ENCODE measurements around the gene NFASC.

Gene NFASC

GRCh38 chr1:205009670-205010069, 139.0 kb downstream of the NFASC start:
- no peak for DNase-seq (ENCODE audit: low read depth in 3 of 3)

GRCh38 chr1:205012391-205013140, 141.9 kb downstream of the NFASC start:
- DNase-seq (ENCODE audit: low read depth in 3 of 3), result no peak

- no peak for DNase-seq (ENCODE audit: low read depth in 3 of 3)
These were observed 143.2 kb downstream of the NFASC start for GRCh38 chr1:205013683-205014367.

GRCh38 chr1:205014783-205015182, 144.1 kb downstream of the NFASC start:
- DNase-seq (ENCODE audit: low read depth in 3 of 3), result no peak

GRCh38 chr1:205015241-205015640, 144.6 kb downstream of the NFASC start:
- DNase-seq (ENCODE audit: low read depth in 3 of 3), result no peak

- DNase-seq (ENCODE audit: low read depth in 3 of 3), result no peak
These were observed 145.4 kb downstream of the NFASC start for GRCh38 chr1:205016075-205016474.

- DNase-seq (ENCODE audit: low read depth in 3 of 3), result no peak
These were observed 145.9 kb downstream of the NFASC start for GRCh38 chr1:205016584-205016983.

GRCh38 chr1:205017001-205017400, 146.3 kb downstream of the NFASC start:
- no peak for DNase-seq (ENCODE audit: low read depth in 3 of 3)

GRCh38 chr1:205017766-205018165, 147.1 kb downstream of the NFASC start:
- no peak for DNase-seq (ENCODE audit: low read depth in 3 of 3)

- no peak for DNase-seq (ENCODE audit: low read depth in 3 of 3)
These were observed 147.7 kb downstream of the NFASC start for GRCh38 chr1:205018381-205018780.

GRCh38 chr1:205020466-205020865, 149.8 kb downstream of the NFASC start:
- DNase-seq (ENCODE audit: low read depth in 3 of 3), result no peak

- no peak for DNase-seq (ENCODE audit: low read depth in 3 of 3)
These were observed 154.0 kb downstream of the NFASC start for GRCh38 chr1:205024679-205025078.

- no peak for DNase-seq (ENCODE audit: low read depth in 3 of 3)
These were observed 154.6 kb downstream of the NFASC start for GRCh38 chr1:205025239-205025638.

- no peak for DNase-seq (ENCODE audit: low read depth in 3 of 3)
These were observed 155.5 kb downstream of the NFASC start for GRCh38 chr1:205026181-205026580.

- DNase-seq (ENCODE audit: low read depth in 3 of 3), result no peak
These were observed 157.7 kb downstream of the NFASC start for GRCh38 chr1:205028390-205028789.

- DNase-seq (ENCODE audit: low read depth in 3 of 3), result no peak
These were observed 158.3 kb downstream of the NFASC start for GRCh38 chr1:205028924-205029323.

- no peak for DNase-seq (ENCODE audit: low read depth in 3 of 3)
These were observed 159.6 kb downstream of the NFASC start for GRCh38 chr1:205030241-205030640.

GRCh38 chr1:205030896-205031295, 160.2 kb downstream of the NFASC start:
- DNase-seq (ENCODE audit: low read depth in 3 of 3), result no peak

GRCh38 chr1:205032508-205032907, 161.8 kb downstream of the NFASC start:
- no peak for DNase-seq (ENCODE audit: low read depth in 3 of 3)

- DNase-seq (ENCODE audit: low read depth in 3 of 3), result no peak
These were observed 166.9 kb downstream of the NFASC start for GRCh38 chr1:205037539-205037938.

- no peak for DNase-seq (ENCODE audit: low read depth in 3 of 3)
These were observed 167.6 kb downstream of the NFASC start for GRCh38 chr1:205038132-205038786.

- DNase-seq (ENCODE audit: low read depth in 3 of 3), result no peak
These were observed 170.5 kb downstream of the NFASC start for GRCh38 chr1:205041001-205041715.

Data from stimulated activated CD4-positive, alpha-beta T cell treated with anti-CD3 and anti-CD28 coated beads, TNF-alpha, amount 100 ng/mL, for 48 hours (primary cell).